Smooth muscle cell (in vitro differentiated cells): Measurements from ENCODE around the gene DAZAP1. TPM values are rescaled to one million over a fixed set of nuclear protein-coding genes. Genes with fewer than 3 reads are reported as not detected.

ENCODE experiments used
- DNase-seq: peaks from one replicate; lab custom pipeline; 2025; ENCODE audit not compliant: unreplicated experiment; lab: John Stamatoyannopoulos, UW
- H2AFZ ChIP-seq: fragments of 200-600 bp; sonication (generic); 2 replicates; pipeline ENCODE4 v1.6.0; 2016; ENCODE audit warnings: antibody characterized with exemption, low read depth, mild to moderate bottlenecking
- H3F3A ChIP-seq: fragments of 200-600 bp; sonication (generic); 2 replicates; pipeline ENCODE4 v1.6.0; 2017; ENCODE audit warnings: antibody characterized with exemption, low read depth
- H3K27ac ChIP-seq: fragments of 200-600 bp; sonication (generic); 2 replicates; pipeline ENCODE4 v1.5.1; 2016; ENCODE audit warnings: low read depth, mild to moderate bottlenecking
- H3K27me3 ChIP-seq: fragments of 200-600 bp; sonication (generic); 2 replicates; pipeline ENCODE4 v1.6.1; 2016; ENCODE audit warnings: low read depth, mild to moderate bottlenecking
- H3K36me3 ChIP-seq: fragments of 200-600 bp; sonication (generic); 2 replicates; pipeline ENCODE4 v1.5.1; 2016; ENCODE audit warnings: low read depth
- H3K4me1 ChIP-seq: fragments of 200-600 bp; sonication (generic); 2 replicates; pipeline ENCODE4 v1.5.1; 2016; ENCODE audit warnings: low read depth
- H3K4me2 ChIP-seq: fragments of 200-600 bp; sonication (generic); 2 replicates; pipeline ENCODE4 v1.6.0; 2016; ENCODE audit warnings: mild to moderate bottlenecking
- H3K4me3 ChIP-seq: fragments of 200-600 bp; sonication (generic); 2 replicates; pipeline ENCODE4 v1.5.1; 2016; ENCODE audit warnings: mild to moderate bottlenecking
- H3K79me2 ChIP-seq: fragments of 200-600 bp; sonication (generic); 2 replicates; pipeline ENCODE4 v1.6.0; 2016; ENCODE audit warnings: low read depth, mild to moderate bottlenecking
- H3K9ac ChIP-seq: fragments of 200-600 bp; sonication (generic); 2 replicates; pipeline ENCODE4 v1.6.0; 2016; ENCODE audit warnings: low read depth
- H3K9me3 ChIP-seq: fragments of 200-600 bp; sonication (generic); replicated peaks from 2 replicates; pipeline ENCODE4 v1.5.1; 2016; ENCODE audit warnings: low read depth
- H4K20me1 ChIP-seq: fragments of 200-600 bp; sonication (generic); 2 replicates; pipeline ENCODE4 v1.6.0; 2016; ENCODE audit warnings: low read depth
- CTCF ChIP-seq: fragments of 200-600 bp; sonication (generic); IDR thresholded peaks from 2 replicates; pipeline ENCODE4 v1.5.1; 2017; ENCODE audit warnings: borderline replicate concordance, mild to moderate bottlenecking, antibody characterized with exemption; ENCODE audit not compliant: insufficient read depth, poor library complexity, severe bottlenecking
- WGBS: methylation state at CpG from one replicate; pipeline ENCODE4 v1.1.7; 2016; ENCODE audit warnings: low lambda C conversion rate; 5-methylcytosine and 5-hydroxymethylcytosine counted together
- polyA plus RNA-seq: library from polyadenylated mRNA; unstranded; fragments of >200 nt; fragmentation: Nextera tagmentation; extraction: Ambion mirVana; gene quantifications from 2 replicates; pipeline ENCODE4 v1.2.1, GENCODE V29; 2016
- total RNA-seq: library from RNA; depleted of rRNA; stranded (reverse); fragments of >200 nt; gene quantifications from 2 replicates; pipeline ENCODE4 v1.2.3, GENCODE V29; 2014

DAZAP1 gene
- total and polyA plus RNA-seq, 2 experiments from 2014 or later, result 35.5 to 41.7 TPM

- Histone ChIP-seq H3K79me2 (no peaks in the 10 kb centered on the region), H3K9ac (no peak overlapping the region), H3K9me3 (no peaks in the 10 kb centered on the region), H3K4me1 (no peaks in the 10 kb centered on the region), H3K4me2 (no peak overlapping the region), H2AFZ (no peak overlapping the region), H3F3A (no peaks in the 10 kb centered on the region), H3K27me3 (no peaks in the 10 kb centered on the region), H3K4me3 (no peak overlapping the region), H4K20me1 (no peaks in the 10 kb centered on the region), H3K36me3 (no peaks in the 10 kb centered on the region), H3K27ac (no peak overlapping the region)
- 93% methylated on average over 14 of the region's 15 CpGs for WGBS
- no peak for DNase-seq
- TF ChIP-seq CTCF, result no peak
These were observed 7.6 kb upstream of the DAZAP1 start for GRCh38 chr19:1399745-1400144.

- H4K20me1 ChIP-seq, result no peaks in the 10 kb centered on the region
- peak overlapping the region; percentile 96 for H3K4me2 ChIP-seq
- DNase-seq, result no peak
- no peaks in the 10 kb centered on the region for H3K27me3 ChIP-seq
- H3K27ac ChIP-seq, result no peak overlapping the region
- H3K4me1 ChIP-seq, result no peaks in the 10 kb centered on the region
- no peak for TF ChIP-seq CTCF
- no peak overlapping the region for H3K9ac ChIP-seq
- peak overlapping the region; percentile 71 for H3K4me3 ChIP-seq
- H3K36me3 ChIP-seq, result no peaks in the 10 kb centered on the region
- no peaks in the 10 kb centered on the region for H3K9me3 ChIP-seq
- 61% methylated on average over 31 of the region's 36 CpGs for WGBS
- H2AFZ ChIP-seq, result no peak overlapping the region
- H3K79me2 ChIP-seq, result no peaks in the 10 kb centered on the region
- H3F3A ChIP-seq, result no peaks in the 10 kb centered on the region
These were observed 6.9 kb upstream of the DAZAP1 start for GRCh38 chr19:1400281-1401137.

- 4% methylated on average over 47 of the region's 87 CpGs for WGBS
- peak; percentile 45 for TF ChIP-seq CTCF
- H3K4me2 ChIP-seq, result peak within 1 kb of the TSS; percentile 96
- no peaks in the 10 kb centered on the region for H3K9me3 ChIP-seq
- no peaks in the 10 kb centered on the region for H3K4me1 ChIP-seq
- H3K9ac ChIP-seq, result no peak within 1 kb of the TSS
- peak within 1 kb of the TSS; percentile 71 for H3K4me3 ChIP-seq
- H3K27me3 ChIP-seq, result no peaks in the 10 kb centered on the region
- H3F3A ChIP-seq, result peaks cover 5% of the 10 kb centered on the region
- no peaks in the 10 kb centered on the region for H3K79me2 ChIP-seq
- no peak within 1 kb of the TSS for H3K27ac ChIP-seq
- H3K36me3 ChIP-seq, result no peaks in the 10 kb centered on the region
- H4K20me1 ChIP-seq, result no peaks in the 10 kb centered on the region
- peak within 1 kb of the TSS; percentile 31 for H2AFZ ChIP-seq
- DNase-seq, result no peak
These were observed 6.1 kb upstream of the DAZAP1 start, which contains the start of gene GAMT for GRCh38 chr19:1401138-1401888. Gene GAMT, minus strand, starts transcription at chr19:1401542. Its CDS starts 66 bp downstream, at chr19:1401476.
